H1 (cell line): ENCODE data around the gene ONECUT3. TPM values are rescaled to one million over a fixed set of nuclear protein-coding genes. Genes with fewer than 3 reads are reported as not detected.

ENCODE experiments used
- CTCF ChIA-PET: fragments of 300-600 bp; sonication (Branson Sonifier 250); formaldehyde crosslinking; loops from one replicate; lab custom pipeline; 2021; ENCODE audit not compliant: partially characterized antibody; lab: Charles Lee
- POLR2A ChIA-PET: fragments of 300-600 bp; sonication (Branson Sonifier 250); formaldehyde crosslinking; loops from one replicate; lab custom pipeline; 2021; ENCODE audit warnings: inconsistent platforms; ENCODE audit not compliant: partially characterized antibody; lab: Charles Lee
- DNase-seq, 2 experiments: peaks; one replicate each; pipeline versions ENCODE4 v3.0.0 to v3.0.0-alpha.2; 2010 to 2022; ENCODE audit warnings: low spot score in 2 of 2, low read depth in 1 of 2, mixed read lengths in 1 of 2
- FAIRE-seq: peaks from 2 replicates; lab custom pipeline; 2011; peaks lifted over from hg19 to GRCh38; lab: Jason Lieb, UNC
- H2AFZ ChIP-seq: 2 replicates; pipeline ENCODE4 v1.8.1; 2012; ENCODE audit warnings: low read length, inconsistent platforms
- H2AK5ac ChIP-seq: 2 replicates; pipeline ENCODE4 v1.6.1; 2013; ENCODE audit warnings: low read depth, low read length
- H2BK120ac ChIP-seq: replicated peaks from 2 replicates; pipeline ENCODE3; 2013; ENCODE audit warnings: low read depth, low read length, inconsistent platforms
- H2BK12ac ChIP-seq: 2 replicates; pipeline ENCODE4 v1.6.1; 2013; ENCODE audit warnings: low read depth, low read length
- H2BK15ac ChIP-seq: 2 replicates; pipeline ENCODE4 v1.6.1; 2013; ENCODE audit warnings: low read length
- H2BK20ac ChIP-seq: 2 replicates; pipeline ENCODE4 v1.6.1; 2013; ENCODE audit warnings: low read length
- H2BK5ac ChIP-seq: 2 replicates; pipeline ENCODE4 v1.6.1; 2013; ENCODE audit warnings: low read depth, low read length
- H3K14ac ChIP-seq: 2 replicates; pipeline ENCODE4 v1.6.1; 2013; ENCODE audit warnings: inconsistent platforms; ENCODE audit not compliant: insufficient read length
- H3K18ac ChIP-seq: 2 replicates; pipeline ENCODE4 v1.6.1; 2013; ENCODE audit warnings: low read length; ENCODE audit errors: extremely low read depth
- H3K23ac ChIP-seq: 2 replicates; pipeline ENCODE4 v1.6.1; 2013; ENCODE audit warnings: inconsistent platforms; ENCODE audit not compliant: insufficient read length
- H3K23me2 ChIP-seq: 2 replicates; pipeline ENCODE4 v1.6.1; 2013; ENCODE audit warnings: low read depth, low read length
- H3K27ac ChIP-seq: 2 replicates; pipeline ENCODE4 v1.6.1; 2011; ENCODE audit warnings: low read depth, low read length, inconsistent platforms
- H3K27me3 ChIP-seq, 4 experiments: replicated peaks in 1 of 4; 1 replicate in 1 of 4; 2 replicates in 3 of 4; pipeline versions ENCODE4 v1.6.1 to v1.8.1; 2011 to 2013; ENCODE audit warnings: low read length in 3 of 4, mild to moderate bottlenecking in 3 of 4, inconsistent platforms in 2 of 4, mixed read lengths in 2 of 4, moderate library complexity in 1 of 4; ENCODE audit not compliant: control insufficient read depth in 3 of 4, insufficient read depth in 3 of 4; ENCODE audit errors: extremely low read depth in 1 of 4
- H3K36me3 ChIP-seq, 4 experiments: 2 replicates each; pipeline versions ENCODE4 v1.6.1 to v1.8.1; 2011 to 2013; ENCODE audit warnings: mild to moderate bottlenecking in 4 of 4, low read length in 3 of 4, moderate library complexity in 2 of 4, control low read depth in 1 of 4, inconsistent platforms in 1 of 4; ENCODE audit not compliant: insufficient read depth in 4 of 4, control insufficient read depth in 2 of 4
- H3K4ac ChIP-seq: replicated peaks from 2 replicates; pipeline ENCODE3; 2013; ENCODE audit warnings: low read length, low read depth, mixed read lengths, inconsistent platforms; ENCODE audit not compliant: insufficient read length
- H3K4me1 ChIP-seq, 4 experiments: replicated peaks in 1 of 4; 1 replicate in 1 of 4; 2 replicates in 3 of 4; pipeline versions ENCODE4 v1.6.1 to v1.8.1; 2011 to 2013; ENCODE audit warnings: low read length in 3 of 4, inconsistent platforms in 2 of 4, mixed read lengths in 1 of 4; ENCODE audit not compliant: insufficient read depth in 4 of 4, control insufficient read depth in 3 of 4
- H3K4me2 ChIP-seq, 2 experiments: 2 replicates each; pipeline versions ENCODE4 v1.6.1 to v1.8.1; 2011 to 2013; ENCODE audit warnings: low read depth in 2 of 2, low read length in 2 of 2, control low read depth in 1 of 2, inconsistent platforms in 1 of 2, mild to moderate bottlenecking in 1 of 2; ENCODE audit not compliant: insufficient read depth in 1 of 2
- H3K4me3 ChIP-seq, 4 experiments: fragments of 200-600, 300-600 bp in 1 of 4; sonication (generic), shearing (Covaris generic), sonication (Bioruptor Twin) in 1 of 4; 2 replicates each; pipeline versions ENCODE4 v1.5.1 to v1.8.1; 2011 to 2016; ENCODE audit warnings: low read length in 4 of 4, low read depth in 3 of 4, control low read depth in 2 of 4, inconsistent platforms in 2 of 4, mild to moderate bottlenecking in 2 of 4, mixed read lengths in 1 of 4, moderate library complexity in 1 of 4; ENCODE audit not compliant: insufficient read depth in 2 of 4; ENCODE audit errors: extremely low read depth in 1 of 4
- H3K56ac ChIP-seq: replicated peaks from 2 replicates; pipeline ENCODE3; 2013; ENCODE audit warnings: low read depth, mild to moderate bottlenecking, mixed read lengths, low read length, inconsistent platforms; ENCODE audit not compliant: insufficient read length
- H3K79me1 ChIP-seq: 2 replicates; pipeline ENCODE4 v1.6.1; 2013; ENCODE audit warnings: low read depth, low read length, control low read depth
- H3K79me2 ChIP-seq, 2 experiments: 2 replicates each; pipeline versions ENCODE4 v1.6.1 to v1.8.1; 2012 to 2013; ENCODE audit warnings: low read length in 2 of 2, mild to moderate bottlenecking in 2 of 2, inconsistent platforms in 1 of 2; ENCODE audit not compliant: insufficient read depth in 2 of 2, control insufficient read depth in 1 of 2
- H3K9ac ChIP-seq, 4 experiments: replicated peaks in 1 of 4; 1 replicate in 1 of 4; 2 replicates in 3 of 4; pipeline versions ENCODE4 v1.6.1 to v1.8.1; 2011 to 2013; ENCODE audit warnings: low read depth in 3 of 4, low read length in 3 of 4, control low read depth in 2 of 4, mild to moderate bottlenecking in 2 of 4, moderate library complexity in 2 of 4, inconsistent platforms in 1 of 4; ENCODE audit errors: extremely low read depth in 1 of 4
- H3K9me3 ChIP-seq, 2 experiments: 2 replicates each; pipeline versions ENCODE4 v1.6.1 to v1.8.1; 2012 to 2013; ENCODE audit warnings: mild to moderate bottlenecking in 2 of 2, moderate library complexity in 2 of 2, control low read depth in 1 of 2, inconsistent platforms in 1 of 2, low read depth in 1 of 2, low read length in 1 of 2, mixed read lengths in 1 of 2; ENCODE audit not compliant: insufficient read depth in 2 of 2
- H4K20me1 ChIP-seq, 2 experiments: replicated peaks in 1 of 2; 2 replicates each; pipeline versions ENCODE3 to v1.8.1; 2011 to 2013; ENCODE audit warnings: inconsistent platforms in 2 of 2, low read length in 2 of 2, mild to moderate bottlenecking in 1 of 2; ENCODE audit not compliant: insufficient read depth in 2 of 2, control insufficient read depth in 1 of 2
- H4K5ac ChIP-seq: 2 replicates; pipeline ENCODE4 v1.6.1; 2013; ENCODE audit warnings: low read length, low read depth, mixed read lengths, inconsistent platforms; ENCODE audit not compliant: insufficient read length
- H4K8ac ChIP-seq: 2 replicates; pipeline ENCODE4 v1.8.0; 2013; ENCODE audit warnings: mild to moderate bottlenecking, moderate library complexity, low read length, inconsistent platforms; ENCODE audit not compliant: insufficient read depth; ENCODE audit errors: extremely low read depth
- H4K91ac ChIP-seq: replicated peaks from 2 replicates; pipeline ENCODE3; 2013; ENCODE audit warnings: low read length, mixed read lengths, inconsistent platforms; ENCODE audit not compliant: insufficient read length
- NANOG ChIP-seq: IDR thresholded peaks from 2 replicates; pipeline ENCODE4 v1.6.1; 2011; ENCODE audit warnings: low read length, low read depth, mild to moderate bottlenecking, inconsistent platforms; ENCODE audit not compliant: insufficient read depth, poor library complexity, severe bottlenecking
- RNF2 ChIP-seq: fragments of 200-900, 300-1000 bp; sonication (generic); IDR thresholded peaks from 2 replicates; pipeline ENCODE4 v1.7.1; 2016; ENCODE audit warnings: borderline replicate concordance, low read depth, mild to moderate bottlenecking, antibody characterized with exemption, low read length; ENCODE audit not compliant: poor library complexity, severe bottlenecking; ENCODE audit errors: missing control alignments
- WGBS, 2 experiments: shearing (Covaris generic) in 1 of 2; methylation state at CpG; one replicate each; pipeline versions ENCODE4 v1.1.6 to v1.1.7; 2013 to 2015; ENCODE audit warnings: low lambda C conversion rate in 2 of 2, mixed read lengths in 2 of 2, inconsistent platforms in 1 of 2, low coverage in 1 of 2, missing lambda C conversion rate in 1 of 2; ENCODE audit not compliant: insufficient replicate concordance in 2 of 2, insufficient coverage in 1 of 2, insufficient read length in 1 of 2; ENCODE audit errors: extremely low coverage in 1 of 2, missing lambda C conversion rate in 1 of 2; 5-methylcytosine and 5-hydroxymethylcytosine counted together
- polyA plus RNA-seq, 7 experiments: library from polyadenylated mRNA; depleted of rRNA in 3 of 7; stranded (reverse) in 5 of 7; unstranded in 2 of 7; fragments of >200 nt in 5 of 7; fragments of 200-250 nt in 2 of 7; gene quantifications; 1 replicate in 5 of 7; 2 replicates in 1 of 7; 4 replicates in 1 of 7; pipeline versions ENCODE4 v1.2.1 to v1.2.3, GENCODE V29; 2011 to 2013; ENCODE audit warnings: missing spikeins in 2 of 7, mixed read lengths in 2 of 7
- total RNA-seq: library from RNA; stranded (reverse); fragmentation: NEBNext Ultra II Directional; extraction: Animal tissue kit (Norgen Biotek cat#: 25700); gene quantifications from 2 replicates; pipeline ENCODE4 v1.2.1, GENCODE V29; 2021

Gene ONECUT3
- total and polyA plus RNA-seq, 2 of the 8 experiments (the other 6 are each of a cell fraction or from before 2014, with no cell fraction given) = not detected

DNA sequence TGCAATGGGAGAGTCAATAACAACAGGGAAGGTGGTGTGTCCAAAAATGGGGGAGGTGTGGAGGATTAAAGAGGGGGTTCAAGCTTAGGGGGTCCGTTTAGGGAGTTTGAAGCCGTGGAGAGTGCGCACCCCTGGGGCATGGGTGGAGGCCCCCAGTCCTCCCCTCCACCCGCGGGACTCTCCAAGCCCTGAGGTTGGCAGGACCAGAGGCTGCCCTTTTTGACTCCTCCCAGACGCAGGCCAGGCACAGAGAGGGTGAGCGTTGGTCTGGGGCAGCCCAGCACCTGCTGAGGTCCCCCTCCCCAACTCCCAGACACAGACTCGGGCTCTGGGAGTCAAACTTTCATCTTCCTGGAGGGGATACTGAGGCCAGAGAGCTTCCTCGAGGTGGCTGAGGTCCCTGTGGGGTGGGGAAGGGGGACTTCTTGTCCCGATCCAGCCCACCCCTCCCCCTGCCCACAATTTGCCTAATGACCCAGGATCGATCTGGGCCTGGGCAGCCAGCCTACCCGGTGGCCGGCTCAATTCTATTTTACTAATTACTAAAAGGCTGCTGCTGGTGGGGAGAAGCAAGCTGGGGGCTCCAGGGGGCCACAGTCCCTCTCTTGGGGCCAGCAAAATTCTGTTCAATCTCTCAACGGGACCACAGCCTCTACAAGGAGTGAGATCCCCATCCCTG lies 2.8 kb upstream of the ONECUT3 start:
- H4K5ac ChIP-seq = no peak overlapping the region

More for the DNA sequence above, 2.8 kb upstream of the ONECUT3 start:
- Histone ChIP-seq H2BK12ac (0 out of 2 replicates have a peak overlapping the region, but pooled peaks have one; percentile 60), H4K8ac (peak overlapping the region; percentile 46; the same call in 1 of the 2 replicates), H3K4me3 (no peak overlapping the region), H3K18ac (no peak overlapping the region), H2BK20ac (0 out of 2 replicates have a peak overlapping the region, but pooled peaks have one; percentile 61)
- TF ChIP-seq NANOG = no peak
- TF ChIP-seq RNF2 = peak; percentile 4
- TF ChIP-seq, all 59 proteins: peak for 1
- no peak overlapping the region for H3K14ac ChIP-seq
- WGBS, 2 experiments = 10% methylated on average over 14 of the region's 14 CpGs; no CpG with 5 or more reads in 1 of the 2 experiments
- no peak overlapping the region for H4K91ac ChIP-seq
- H3K23me2 ChIP-seq = peaks cover 5% of the 10 kb centered on the region; the same call in 1 of the 2 replicates
- H2AFZ ChIP-seq = no peak overlapping the region
- H3K27ac ChIP-seq = no peak overlapping the region
- no peak overlapping the region for H3K9ac ChIP-seq
- ChIA-PET CTCF (interaction anchor here (0.7 to 2.3 kb wide), 5 partner anchors 14 to 78 kb away, joined by 3 to 12 read pairs (median 3); no protein-coding TSS in a partner anchor), POLR2A (interaction anchor here (1.0 to 1.7 kb wide), 2 partner anchors 10 to 25 kb away, joined by 3 to 5 read pairs; no protein-coding TSS in a partner anchor)
- peaks cover 0 to 49% (median 24%) of the 10 kb centered on the region in 4 experiments; a peak in 6 of 7 replicates for H3K4me1 ChIP-seq
- 0 out of 2 replicates have a peak overlapping the region, but pooled peaks have one; percentile 46 for H2BK15ac ChIP-seq
- H4K20me1 ChIP-seq = peaks cover 7 to 12% of the 10 kb centered on the region in 2 experiments
- H3K79me1 ChIP-seq = no peaks in the 10 kb centered on the region
- FAIRE-seq (no peak), DNase-seq (peak in 1 of 2 experiments; percentile 58)
- H3K23ac ChIP-seq = no peak overlapping the region
- peaks cover 0 to 31% (median 0%) of the 10 kb centered on the region in 4 experiments; a peak in 1 of 8 replicates for H3K36me3 ChIP-seq
- no peaks in the 10 kb centered on the region; a peak in 1 of 4 replicates for H3K9me3 ChIP-seq
- H3K4me2 ChIP-seq = no peak overlapping the region; a peak in 1 of 4 replicates
- H2AK5ac ChIP-seq = no peak overlapping the region
- no peak overlapping the region for H3K4ac ChIP-seq
- no peak overlapping the region for H2BK5ac ChIP-seq
- H3K79me2 ChIP-seq = no peaks in the 10 kb centered on the region
- no peak overlapping the region for H2BK120ac ChIP-seq
- no peak overlapping the region for H3K56ac ChIP-seq
- H3K27me3 ChIP-seq = peaks cover 92 to 99% (median 94%) of the 10 kb centered on the region in 4 experiments
